Activated T-cell treated with anti-CD3 and anti-CD28 coated beads, Interleukin-2, amount 50 U/mL, for 24 hours (primary cell): ENCODE results near the gene RFX2.
"Not testable (repeated sequence)": the region's sequence is repeated elsewhere in the genome, so short reads cannot be mapped to it uniquely, and the experiment has no call there.

Experiments used
- DNase-seq: peaks from one replicate; pipeline ENCODE4 v3.0.0-alpha.2; 2020
- H3K27ac Mint-ChIP-seq: 2 replicates; pipeline ENCODE4 v1.8.0; 2020; ENCODE audit warnings: mild to moderate bottlenecking, mixed read lengths
- H3K27me3 Mint-ChIP-seq: 2 replicates; pipeline ENCODE4 v1.8.0; 2020; ENCODE audit warnings: mixed read lengths
- H3K36me3 Mint-ChIP-seq: 2 replicates; pipeline ENCODE4 v1.8.0; 2020; ENCODE audit warnings: low read depth, mixed read lengths
- H3K4me1 Mint-ChIP-seq: 2 replicates; pipeline ENCODE4 v1.8.0; 2020; ENCODE audit warnings: low read depth, mixed read lengths
- H3K4me3 Mint-ChIP-seq: 2 replicates; pipeline ENCODE4 v1.8.0; 2020; ENCODE audit warnings: mild to moderate bottlenecking, moderate library complexity, mixed read lengths
- H3K9me3 Mint-ChIP-seq: 2 replicates; pipeline ENCODE4 v1.8.0; 2020; ENCODE audit warnings: mixed read lengths

The RFX2 gene

GRCh38 chr19:5961641-5961968, 148.7 kb downstream of the RFX2 start:
- not testable (repeated sequence) for H3K27me3 Mint-ChIP-seq, H3K9me3 Mint-ChIP-seq, DNase-seq
- Mint-ChIP-seq H3K27ac (peak overlapping the region; percentile 84), H3K36me3 (peaks cover 52% of the 10 kb centered on the region), H3K4me3 (peak overlapping the region; percentile 61), H3K4me1 (peaks cover 96% of the 10 kb centered on the region)

GRCh38 chr19:5960005-5961001, 150.0 kb downstream of the RFX2 start:
- Mint-ChIP-seq H3K4me1 (peaks cover 96% of the 10 kb centered on the region), H3K9me3 (no peaks in the 10 kb centered on the region), H3K36me3 (peaks cover 48% of the 10 kb centered on the region), H3K4me3 (no peak overlapping the region), H3K27me3 (no peaks in the 10 kb centered on the region), H3K27ac (peak overlapping the region; percentile 84)
- no peak for DNase-seq

GRCh38 chr19:5959260-5960004, 150.9 kb downstream of the RFX2 start:
- H3K4me3 Mint-ChIP-seq, result no peak overlapping the region
- DNase-seq, result no peak
- peak overlapping the region; percentile 84 for H3K27ac Mint-ChIP-seq
- H3K27me3 Mint-ChIP-seq, result no peaks in the 10 kb centered on the region
- H3K36me3 Mint-ChIP-seq, result peaks cover 44% of the 10 kb centered on the region
- H3K9me3 Mint-ChIP-seq, result no peaks in the 10 kb centered on the region
- H3K4me1 Mint-ChIP-seq, result peaks cover 95% of the 10 kb centered on the region

GRCh38 chr19:5958851-5959122, 151.5 kb downstream of the RFX2 start:
- H3K27ac Mint-ChIP-seq, result peak overlapping the region; percentile 84
- peaks cover 46% of the 10 kb centered on the region for H3K36me3 Mint-ChIP-seq
- H3K9me3 Mint-ChIP-seq, result no peaks in the 10 kb centered on the region
- no peaks in the 10 kb centered on the region for H3K27me3 Mint-ChIP-seq
- peaks cover 95% of the 10 kb centered on the region for H3K4me1 Mint-ChIP-seq
- DNase-seq, result no peak
- H3K4me3 Mint-ChIP-seq, result no peak overlapping the region

GRCh38 chr19:5958074-5958850, 152.0 kb downstream of the RFX2 start:
- Mint-ChIP-seq H3K36me3 (peaks cover 46% of the 10 kb centered on the region), H3K27me3 (no peaks in the 10 kb centered on the region), H3K27ac (peak overlapping the region; percentile 84), H3K9me3 (no peaks in the 10 kb centered on the region), H3K4me1 (peaks cover 95% of the 10 kb centered on the region), H3K4me3 (no peak overlapping the region)
- DNase-seq, result no peak

GRCh38 chr19:5957170-5957569, 153.1 kb downstream of the RFX2 start:
- peak overlapping the region; percentile 45 for H3K27ac Mint-ChIP-seq
- no peak for DNase-seq
- no peaks in the 10 kb centered on the region for H3K9me3 Mint-ChIP-seq
- H3K36me3 Mint-ChIP-seq, result peaks cover 57% of the 10 kb centered on the region
- no peak overlapping the region for H3K4me3 Mint-ChIP-seq
- H3K4me1 Mint-ChIP-seq, result peaks cover 95% of the 10 kb centered on the region
- no peaks in the 10 kb centered on the region for H3K27me3 Mint-ChIP-seq

GRCh38 chr19:5956728-5957127, 153.6 kb downstream of the RFX2 start:
- Mint-ChIP-seq H3K27ac (no peak overlapping the region), H3K27me3 (no peaks in the 10 kb centered on the region), H3K4me3 (no peak overlapping the region)

GRCh38 chr19:5956323-5956722, 154.0 kb downstream of the RFX2 start:
- Mint-ChIP-seq H3K4me3 (no peak overlapping the region), H3K27ac (peak overlapping the region; percentile 1), H3K9me3 (no peaks in the 10 kb centered on the region), H3K36me3 (peaks cover 60% of the 10 kb centered on the region), H3K4me1 (peaks cover 95% of the 10 kb centered on the region), H3K27me3 (no peaks in the 10 kb centered on the region)
- DNase-seq, result no peak

More at GRCh38 chr19:5956728-5957127, 153.6 kb downstream of the RFX2 start:
- Mint-ChIP-seq H3K4me1 (peaks cover 95% of the 10 kb centered on the region), H3K9me3 (no peaks in the 10 kb centered on the region), H3K36me3 (peaks cover 57% of the 10 kb centered on the region)
- no peak for DNase-seq

GRCh38 chr19:5955636-5955935, 154.7 kb downstream of the RFX2 start:
- H3K9me3 Mint-ChIP-seq, result no peaks in the 10 kb centered on the region
- H3K27me3 Mint-ChIP-seq, result no peaks in the 10 kb centered on the region
- H3K36me3 Mint-ChIP-seq, result peaks cover 67% of the 10 kb centered on the region
- H3K27ac Mint-ChIP-seq, result peak overlapping the region; percentile 67
- no peak for DNase-seq
- peaks cover 95% of the 10 kb centered on the region for H3K4me1 Mint-ChIP-seq
- H3K4me3 Mint-ChIP-seq, result no peak overlapping the region

GRCh38 chr19:5954293-5954692, 156.0 kb downstream of the RFX2 start:
- Mint-ChIP-seq H3K27me3 (no peaks in the 10 kb centered on the region), H3K36me3 (peaks cover 80% of the 10 kb centered on the region), H3K27ac (peak overlapping the region; percentile 96), H3K4me1 (peaks cover 95% of the 10 kb centered on the region), H3K9me3 (no peaks in the 10 kb centered on the region), H3K4me3 (peak overlapping the region; percentile 56)
- no peak for DNase-seq

- H3K9me3 Mint-ChIP-seq, result no peaks in the 10 kb centered on the region
- DNase-seq, result peak; percentile 57
- H3K36me3 Mint-ChIP-seq, result peaks cover 82% of the 10 kb centered on the region
- no peaks in the 10 kb centered on the region for H3K27me3 Mint-ChIP-seq
- H3K27ac Mint-ChIP-seq, result peak overlapping the region; percentile 96
- peaks cover 95% of the 10 kb centered on the region for H3K4me1 Mint-ChIP-seq
- peak overlapping the region; percentile 56 for H3K4me3 Mint-ChIP-seq
Observed at GRCh38 chr19:5953680-5954213, 156.6 kb downstream of the RFX2 start.

- Mint-ChIP-seq H3K27me3 (no peaks in the 10 kb centered on the region), H3K4me1 (peaks cover 96% of the 10 kb centered on the region), H3K4me3 (peak overlapping the region; percentile 56), H3K9me3 (no peaks in the 10 kb centered on the region), H3K36me3 (peaks cover 84% of the 10 kb centered on the region), H3K27ac (peak overlapping the region; percentile 96)
- no peak for DNase-seq
Observed at GRCh38 chr19:5953030-5953589, 157.2 kb downstream of the RFX2 start.

- Mint-ChIP-seq H3K27ac (peak overlapping the region; percentile 96), H3K4me3 (peak overlapping the region; percentile 56), H3K36me3 (peaks cover 84% of the 10 kb centered on the region), H3K9me3 (no peaks in the 10 kb centered on the region), H3K27me3 (no peaks in the 10 kb centered on the region), H3K4me1 (peaks cover 96% of the 10 kb centered on the region)
- DNase-seq, result no peak
Observed at GRCh38 chr19:5952193-5953029, 157.9 kb downstream of the RFX2 start.
